CD4-positive, alpha-beta T cell (primary cell): ENCODE data around the gene BABAM2. TPM values are rescaled to one million over a fixed set of nuclear protein-coding genes. Genes with fewer than 3 reads are reported as not detected.

Experiments used
- ATAC-seq: fragments of 200-7000 bp; cut with Tn5 transposase; one replicate; pipeline ENCODE4 v1.10.0; 2022; ENCODE audit warnings: mild to moderate bottlenecking; ENCODE audit not compliant: poor library complexity
- CTCF ChIA-PET: fragments of 350-600 bp; sonication (Branson Sonifier 250); formaldehyde crosslinking; loops from one replicate; lab custom pipeline; 2021; ENCODE audit warnings: antibody characterized with exemption, inconsistent platforms; lab: Charles Lee
- POLR2A ChIA-PET: fragments of 350-600 bp; sonication (Branson Sonifier 250); formaldehyde crosslinking; loops from one replicate; lab custom pipeline; 2021; ENCODE audit warnings: antibody characterized with exemption, inconsistent platforms; lab: Charles Lee
- DNase-seq, 14 experiments: peaks; one replicate each; pipeline ENCODE4 v3.0.0-alpha.2; 2013 to 2020; ENCODE audit warnings: mixed read lengths in 2 of 14
- H3K27ac ChIP-seq, 2 donors: one replicate each; pipeline versions ENCODE4 v1.5.1 to v1.7.0; 2013; ENCODE audit warnings: low read length in 2 of 2, low read depth in 1 of 2, mild to moderate bottlenecking in 1 of 2
- H3K27me3 ChIP-seq, 2 experiments: 1 replicate in 1 of 2; 2 replicates in 1 of 2; pipeline versions ENCODE4 v1.6.1 to v1.7.0; 2013; ENCODE audit warnings: low read length in 2 of 2, control low read depth in 1 of 2, mild to moderate bottlenecking in 1 of 2, moderate library complexity in 1 of 2; ENCODE audit not compliant: insufficient read depth in 2 of 2, control insufficient read depth in 1 of 2
- H3K36me3 ChIP-seq: one replicate; pipeline ENCODE4 v1.6.1; 2013; ENCODE audit warnings: low read length, control low read depth; ENCODE audit not compliant: insufficient read depth
- H3K4me1 ChIP-seq: one replicate; pipeline ENCODE4 v1.6.1; 2013; ENCODE audit warnings: low read length, control low read depth; ENCODE audit not compliant: insufficient read depth
- H3K4me3 ChIP-seq: one replicate; pipeline ENCODE4 v1.5.1; 2013; ENCODE audit warnings: mild to moderate bottlenecking, low read length, moderate library complexity
- H3K9me3 ChIP-seq, 2 experiments: 1 replicate in 1 of 2; 2 replicates in 1 of 2; pipeline versions ENCODE4 v1.6.1 to v1.7.0; 2013; ENCODE audit warnings: low read length in 2 of 2, mild to moderate bottlenecking in 2 of 2, control low read depth in 1 of 2, moderate library complexity in 1 of 2; ENCODE audit not compliant: control insufficient read depth in 1 of 2, insufficient read depth in 1 of 2
- H3K27ac Mint-ChIP-seq: one replicate; pipeline ENCODE4 v1.8.0; 2020; ENCODE audit warnings: mixed read lengths
- H3K27me3 Mint-ChIP-seq: one replicate; pipeline ENCODE4 v1.8.0; 2021; ENCODE audit warnings: mixed read lengths
- H3K36me3 Mint-ChIP-seq: one replicate; pipeline ENCODE4 v1.8.0; 2021; ENCODE audit warnings: low read depth, mixed read lengths
- H3K4me1 Mint-ChIP-seq: one replicate; pipeline ENCODE4 v1.8.0; 2021; ENCODE audit warnings: low read depth, mixed read lengths
- H3K4me3 Mint-ChIP-seq: one replicate; pipeline ENCODE4 v1.8.0; 2020; ENCODE audit warnings: mild to moderate bottlenecking, mixed read lengths
- H3K9me3 Mint-ChIP-seq: one replicate; pipeline ENCODE4 v1.8.0; 2020; ENCODE audit warnings: mixed read lengths
- intact Hi-C, 2 experiments: fragments of 100-400 bp; cut with DNase I in 1 of 2; cut with micrococcal nuclease in 1 of 2; formaldehyde crosslinking; loops; one replicate each; pipeline versions ENCODE4 v1.15.1 to v1.9.0; 2023 to 2025; cut with DNase I, micrococcal nuclease
- total RNA-seq, 174 experiments: library from RNA in 2 of 174; stranded (reverse) in 2 of 174; gene quantifications; one replicate each; pipeline ENCODE4 v1.2.3 and lab custom pipeline; 2021 to 2026
- TF ChIP-seq, protein P1 (sequence below): fragments of 200-600 bp; IDR thresholded peaks from one replicate; pipeline ENCODE4 v1.8.0; 2022; ENCODE audit warnings: antibody characterized with exemption, mild to moderate bottlenecking

The BABAM2 gene
- total RNA-seq, 2 experiments from 2014 or later, result 29.2 to 32.8 TPM

DNA sequence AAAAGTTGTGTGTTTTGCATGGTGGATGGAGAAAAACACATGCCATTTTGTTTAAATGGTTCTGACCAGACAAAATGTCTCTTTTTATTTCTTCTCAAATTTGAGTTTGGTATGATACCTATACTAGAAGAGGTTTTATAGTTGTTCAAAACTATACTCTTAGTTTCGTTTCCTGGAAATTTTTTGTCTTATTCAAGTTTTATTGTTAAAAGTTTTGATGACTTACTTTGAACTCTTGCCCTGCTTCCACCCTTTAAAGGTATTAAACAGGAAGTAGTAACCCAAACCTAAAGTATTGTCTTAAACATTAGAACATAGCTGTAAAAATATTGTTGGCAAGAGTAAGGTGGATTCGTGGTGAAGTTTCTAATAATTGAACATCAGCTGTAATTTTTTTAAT, 98.2 kb downstream of the BABAM2 start:
- Mint-ChIP-seq H3K4me3 (peak overlapping the region; percentile 40), H3K9me3 (no peaks in the 10 kb centered on the region), H3K27me3 (no peaks in the 10 kb centered on the region), H3K36me3 (peaks cover 33% of the 10 kb centered on the region), H3K27ac (peak overlapping the region; percentile 1), H3K4me1 (peaks cover 47% of the 10 kb centered on the region)
- CTCF ChIA-PET, result interaction anchor here (0.8 kb wide), 1 partner anchor 42 kb away, joined by 3 read pairs; no protein-coding TSS in a partner anchor
- TF ChIP-seq, protein P1, sequence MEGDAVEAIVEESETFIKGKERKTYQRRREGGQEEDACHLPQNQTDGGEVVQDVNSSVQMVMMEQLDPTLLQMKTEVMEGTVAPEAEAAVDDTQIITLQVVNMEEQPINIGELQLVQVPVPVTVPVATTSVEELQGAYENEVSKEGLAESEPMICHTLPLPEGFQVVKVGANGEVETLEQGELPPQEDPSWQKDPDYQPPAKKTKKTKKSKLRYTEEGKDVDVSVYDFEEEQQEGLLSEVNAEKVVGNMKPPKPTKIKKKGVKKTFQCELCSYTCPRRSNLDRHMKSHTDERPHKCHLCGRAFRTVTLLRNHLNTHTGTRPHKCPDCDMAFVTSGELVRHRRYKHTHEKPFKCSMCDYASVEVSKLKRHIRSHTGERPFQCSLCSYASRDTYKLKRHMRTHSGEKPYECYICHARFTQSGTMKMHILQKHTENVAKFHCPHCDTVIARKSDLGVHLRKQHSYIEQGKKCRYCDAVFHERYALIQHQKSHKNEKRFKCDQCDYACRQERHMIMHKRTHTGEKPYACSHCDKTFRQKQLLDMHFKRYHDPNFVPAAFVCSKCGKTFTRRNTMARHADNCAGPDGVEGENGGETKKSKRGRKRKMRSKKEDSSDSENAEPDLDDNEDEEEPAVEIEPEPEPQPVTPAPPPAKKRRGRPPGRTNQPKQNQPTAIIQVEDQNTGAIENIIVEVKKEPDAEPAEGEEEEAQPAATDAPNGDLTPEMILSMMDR, result no peak
- H3K4me3 ChIP-seq, result no peak overlapping the region
- peak; percentile 24 for ATAC-seq
- no peaks in the 10 kb centered on the region for H3K9me3 ChIP-seq
- DNase-seq, result peak in 1 of 14 experiments; percentile 58
- peaks cover 13% of the 10 kb centered on the region for H3K4me1 ChIP-seq
- H3K27me3 ChIP-seq, result no peaks in the 10 kb centered on the region
- no peaks in the 10 kb centered on the region for H3K36me3 ChIP-seq
- POLR2A ChIA-PET, result interaction anchor here (0.7 kb wide), 1 partner anchor 98 kb away, joined by 3 read pairs; the partner anchor contains the start of genes BABAM2 and RBKS
- H3K27ac ChIP-seq, result no peak overlapping the region
- intact Hi-C loops, result no loop called here

- peaks cover 13% of the 10 kb centered on the region for H3K4me1 ChIP-seq
- POLR2A ChIA-PET, result interaction anchor here (0.7 kb wide), 1 partner anchor 99 kb away, joined by 3 read pairs; the partner anchor contains the start of genes BABAM2 and RBKS
- H3K36me3 ChIP-seq, result no peaks in the 10 kb centered on the region
- H3K27ac ChIP-seq, result no peak overlapping the region
- no peak for ATAC-seq
- CTCF ChIA-PET, result interaction anchor here (0.8 kb wide), 1 partner anchor 42 kb away, joined by 3 read pairs; no protein-coding TSS in a partner anchor
- H3K4me3 ChIP-seq, result no peak overlapping the region
- Mint-ChIP-seq H3K27me3 (no peaks in the 10 kb centered on the region), H3K36me3 (peaks cover 36% of the 10 kb centered on the region), H3K9me3 (no peaks in the 10 kb centered on the region), H3K27ac (peak overlapping the region; percentile 1), H3K4me3 (no peak overlapping the region), H3K4me1 (peaks cover 47% of the 10 kb centered on the region)
- intact Hi-C loops, result no loop called here
- no peak for DNase-seq
- no peaks in the 10 kb centered on the region for H3K27me3 ChIP-seq
- H3K9me3 ChIP-seq, result no peaks in the 10 kb centered on the region
- TF ChIP-seq, protein P1, result no peak
Measured at GRCh38 chr2:27989149-27989548, 98.6 kb downstream of the BABAM2 start.

- peaks cover 46% of the 10 kb centered on the region for H3K36me3 Mint-ChIP-seq
- H3K4me3 ChIP-seq, result no peak overlapping the region
- no peak overlapping the region for H3K27ac Mint-ChIP-seq
- peaks cover 4% of the 10 kb centered on the region for H3K9me3 Mint-ChIP-seq
- no peak for ATAC-seq
- no peaks in the 10 kb centered on the region for H3K36me3 ChIP-seq
- no peak overlapping the region for H3K27ac ChIP-seq
- POLR2A ChIA-PET, result no interaction called here
- DNase-seq, result no peak
- H3K27me3 Mint-ChIP-seq, result no peaks in the 10 kb centered on the region
- intact Hi-C loops, result no loop called here
- H3K4me1 Mint-ChIP-seq, result peaks cover 47% of the 10 kb centered on the region
- H3K4me3 Mint-ChIP-seq, result no peak overlapping the region
- TF ChIP-seq, protein P1, result no peak
- peaks cover 0 to 2% of the 10 kb centered on the region in 2 experiments for H3K9me3 ChIP-seq
- peaks cover 13% of the 10 kb centered on the region for H3K4me1 ChIP-seq
- H3K27me3 ChIP-seq, result no peaks in the 10 kb centered on the region
- CTCF ChIA-PET, result no interaction called here
Measured at GRCh38 chr2:27990030-27990590, 99.6 kb downstream of the BABAM2 start.
